Measurements from ENCODE around the gene NUSAP1. TPM values are rescaled to one million over a fixed set of nuclear protein-coding genes. Genes with fewer than 3 reads are reported as not detected.

The NUSAP1 gene
- total and polyA plus RNA-seq, 7 donors, result 0.16 to 34.7 (median 5.4) TPM

GRCh38 chr15:41407341-41407740 lies 74.7 kb downstream of the NUSAP1 start:
- intact Hi-C loops (cut with DNase I), result no loop called here
- no peak overlapping the region for H3K4me3 ChIP-seq

GRCh38 chr15:41408234-41408641 lies 75.6 kb downstream of the NUSAP1 start:
- WGBS, 2 donors, result 57 to 78% methylated on average over 2 of the region's 2 CpGs
- H3K4me1 ChIP-seq, result peaks cover 0 to 2% (median under 1%) of the 10 kb centered on the region in 4 donors
- intact Hi-C loops (cut with DNase I), result no loop called here
- H3K9me3 ChIP-seq, result no peaks in the 10 kb centered on the region
- H3K27me3 ChIP-seq, result no peaks in the 10 kb centered on the region
- no peak for DNase-seq
- TF ChIP-seq EP300 (IDR thresholded peaks at IDR 0.05), result no peak
- no peak for TF ChIP-seq POLR2AphosphoS5 (IDR thresholded peaks at IDR 0.05)
- no peak for TF ChIP-seq POLR2A (IDR thresholded peaks at IDR 0.05)
- no peak for TF ChIP-seq CTCF (IDR thresholded peaks at IDR 0.05)
- H3K36me3 ChIP-seq, result no peaks in the 10 kb centered on the region
- no peak overlapping the region for H3K4me3 ChIP-seq
- no peak overlapping the region for H3K27ac ChIP-seq

More at GRCh38 chr15:41407341-41407740, 74.7 kb downstream of the NUSAP1 start:
- 87 to 90% methylated on average over 5 of the region's 5 CpGs for WGBS, 2 donors
- Histone ChIP-seq H3K36me3 (no peaks in the 10 kb centered on the region), H3K27me3 (no peaks in the 10 kb centered on the region), H3K4me1 (peaks cover 2 to 8% (median 6%) of the 10 kb centered on the region in 4 donors), H3K27ac (no peak overlapping the region), H3K9me3 (no peaks in the 10 kb centered on the region)
- TF ChIP-seq EP300 (IDR thresholded peaks at IDR 0.05), result no peak
- no peak for TF ChIP-seq POLR2A (IDR thresholded peaks at IDR 0.05)
- no peak for TF ChIP-seq POLR2AphosphoS5 (IDR thresholded peaks at IDR 0.05)
- TF ChIP-seq CTCF (IDR thresholded peaks at IDR 0.05), result no peak
- DNase-seq, result no peak

- Histone ChIP-seq H3K27me3 (no peaks in the 10 kb centered on the region), H3K36me3 (no peaks in the 10 kb centered on the region), H3K4me3 (no peak overlapping the region), H3K9me3 (no peaks in the 10 kb centered on the region), H3K4me1 (peaks cover 0 to 7% (median 6%) of the 10 kb centered on the region in 4 donors), H3K27ac (no peak overlapping the region)
- TF ChIP-seq POLR2AphosphoS5 (IDR thresholded peaks at IDR 0.05) (no peak), POLR2A (IDR thresholded peaks at IDR 0.05) (no peak), EP300 (IDR thresholded peaks at IDR 0.05) (no peak), CTCF (IDR thresholded peaks at IDR 0.05) (no peak)
- intact Hi-C loops (cut with DNase I), result loop anchor here (10.0 kb wide), 1 partner anchor 76 kb away; the partner anchor contains the start of genes NUSAP1 and OIP5
- no peak for DNase-seq
- WGBS, 2 donors, result 66 to 85% methylated on average over 2 of the region's 2 CpGs
These were observed 78.3 kb downstream of the NUSAP1 start for GRCh38 chr15:41411031-41411430.

GRCh38 chr15:41411441-41411840 lies 78.8 kb downstream of the NUSAP1 start:
- WGBS, 2 donors, result 88 to 89% methylated on average over 3 of the region's 3 CpGs
- no peaks in the 10 kb centered on the region for H3K9me3 ChIP-seq
- H3K27me3 ChIP-seq, result no peaks in the 10 kb centered on the region
- intact Hi-C loops (cut with DNase I), result loop anchor here (10.0 kb wide), 1 partner anchor 77 kb away; the partner anchor contains the start of genes NUSAP1 and OIP5
- H3K36me3 ChIP-seq, result no peaks in the 10 kb centered on the region
- no peak for DNase-seq
- H3K4me1 ChIP-seq, result peaks cover 0 to 11% (median 9%) of the 10 kb centered on the region in 4 donors
- no peak for TF ChIP-seq POLR2AphosphoS5 (IDR thresholded peaks at IDR 0.05)
- TF ChIP-seq POLR2A (IDR thresholded peaks at IDR 0.05), result no peak
- no peak for TF ChIP-seq CTCF (IDR thresholded peaks at IDR 0.05)
- no peak for TF ChIP-seq EP300 (IDR thresholded peaks at IDR 0.05)
- no peak overlapping the region for H3K4me3 ChIP-seq
- no peak overlapping the region for H3K27ac ChIP-seq

Measured in sigmoid colon (tissue), 7 donors.